ENCODE data around the gene RGS7. TPM values are rescaled to one million over a fixed set of nuclear protein-coding genes. Genes with fewer than 3 reads are reported as not detected.

RGS7 gene
- total and polyA plus RNA-seq, 10 of the 15 experiments (the other 5 are each of a cell fraction or from before 2014, with no cell fraction given): not detected

DNA sequence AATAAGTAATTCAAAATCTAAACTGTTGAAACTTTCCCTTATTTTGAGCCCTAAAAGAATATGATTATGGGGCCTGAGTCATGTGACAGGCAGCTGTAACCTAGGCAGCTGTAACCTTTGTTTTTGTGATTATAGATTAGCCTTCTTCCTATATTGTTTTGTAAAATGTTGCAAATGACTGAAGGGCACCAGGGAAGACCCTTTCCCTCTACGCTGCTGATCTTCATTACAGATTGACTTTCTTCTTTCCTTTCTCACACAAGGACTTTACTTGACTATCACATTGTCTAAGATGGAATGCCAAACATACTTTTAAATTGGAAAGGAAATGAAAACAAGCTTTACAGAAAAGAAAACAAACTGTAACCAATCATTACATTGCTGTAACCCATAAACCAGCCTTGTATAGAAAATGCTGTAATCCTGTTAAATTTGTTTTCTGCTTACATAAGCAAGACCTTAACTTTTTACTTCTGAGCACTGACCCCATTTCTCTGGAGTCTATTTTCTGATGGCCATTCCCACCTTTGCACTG is 242.2 kb downstream of the RGS7 start:
- Histone ChIP-seq H3K79me2 (ENCODE audit: control insufficient read depth, insufficient read depth, low read length) (no peaks in the 10 kb centered on the region), H3K9me3 (replicated peaks; ENCODE audit: control insufficient read depth, insufficient read depth, low read length) (no peaks in the 10 kb centered on the region), H3K36me3 (ENCODE audit: control insufficient read depth in 2 of 2, insufficient read depth in 2 of 2, low read length in 1 of 2) (no peaks in the 10 kb centered on the region), H3K9ac (ENCODE audit: control insufficient read depth, insufficient read depth, low read length) (no peak overlapping the region), H3K4me3 (no peak overlapping the region), H3K27me3 (replicated peaks in 1 of 2; ENCODE audit: control insufficient read depth in 2 of 2, insufficient read depth in 2 of 2, low read length in 1 of 2) (no peaks in the 10 kb centered on the region), H3K4me2 (ENCODE audit: control insufficient read depth, insufficient read depth) (no peak overlapping the region), H3K27ac (ENCODE audit: control insufficient read depth, insufficient read depth) (no peak overlapping the region), H3K4me1 (ENCODE audit: control insufficient read depth, insufficient read depth, low read length) (no peaks in the 10 kb centered on the region), H4K20me1 (ENCODE audit: control insufficient read depth, insufficient read depth) (no peaks in the 10 kb centered on the region), H2AFZ (ENCODE audit: control insufficient read depth, low read depth, low read length) (no peak overlapping the region)
- TF ChIP-seq MLLT1 (IDR thresholded peaks at IDR 0.05) (no peak), IKZF1 (conservative IDR thresholded peaks at IDR 0.05) (no peak), CHD1 (IDR thresholded peaks at IDR 0.05; ENCODE audit: low read depth, low read length) (no peak), NFYB (IDR thresholded peaks at IDR 0.05; ENCODE audit: insufficient read depth, low read depth, low read length) (no peak), FOXK2 (IDR thresholded peaks at IDR 0.05) (no peak), MAX (IDR thresholded peaks at IDR 0.05; ENCODE audit: low read depth, low read length) (no peak), TCF7 (IDR thresholded peaks at IDR 0.05; ENCODE audit: borderline replicate concordance) (no peak), GATAD2B (conservative IDR thresholded peaks at IDR 0.05; ENCODE audit: low read depth) (no peak), STAT3 (IDR thresholded peaks at IDR 0.05; ENCODE audit: low read depth, low read length) (no peak), NFYA (IDR thresholded peaks at IDR 0.05; ENCODE audit: borderline replicate concordance, low read depth, low read length) (no peak)
- TF ChIP-seq, protein P1, sequence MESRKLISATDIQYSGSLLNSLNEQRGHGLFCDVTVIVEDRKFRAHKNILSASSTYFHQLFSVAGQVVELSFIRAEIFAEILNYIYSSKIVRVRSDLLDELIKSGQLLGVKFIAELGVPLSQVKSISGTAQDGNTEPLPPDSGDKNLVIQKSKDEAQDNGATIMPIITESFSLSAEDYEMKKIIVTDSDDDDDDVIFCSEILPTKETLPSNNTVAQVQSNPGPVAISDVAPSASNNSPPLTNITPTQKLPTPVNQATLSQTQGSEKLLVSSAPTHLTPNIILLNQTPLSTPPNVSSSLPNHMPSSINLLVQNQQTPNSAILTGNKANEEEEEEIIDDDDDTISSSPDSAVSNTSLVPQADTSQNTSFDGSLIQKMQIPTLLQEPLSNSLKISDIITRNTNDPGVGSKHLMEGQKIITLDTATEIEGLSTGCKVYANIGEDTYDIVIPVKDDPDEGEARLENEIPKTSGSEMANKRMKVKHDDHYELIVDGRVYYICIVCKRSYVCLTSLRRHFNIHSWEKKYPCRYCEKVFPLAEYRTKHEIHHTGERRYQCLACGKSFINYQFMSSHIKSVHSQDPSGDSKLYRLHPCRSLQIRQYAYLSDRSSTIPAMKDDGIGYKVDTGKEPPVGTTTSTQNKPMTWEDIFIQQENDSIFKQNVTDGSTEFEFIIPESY (IDR thresholded peaks at IDR 0.05): no peak
- FAIRE-seq (no peak), DNase-seq (ENCODE audit: low read depth, low spot score) (no peak), ATAC-seq (no peak)
- WGBS (ENCODE audit: insufficient coverage, insufficient replicate concordance, low lambda C conversion rate, missing lambda C conversion rate): 0% methylated on average over 1 of the region's 1 CpG
- no TSS peak for BruUV-seq (replicated peaks)
- intact Hi-C loops (cut with micrococcal nuclease; ENCODE audit: unreplicated experiment) (no loop called here), in situ Hi-C loops (cut with MboI) (no loop called here)
- RAD21 ChIA-PET (ENCODE audit: unreplicated experiment): no interaction called here
- SMC1A ChIA-PET (ENCODE audit: uncharacterized antibody, unreplicated experiment): no interaction called here
- CTCF ChIA-PET: no interaction called here
- POLR2A ChIA-PET: no interaction called here

All from GM12878 (cell line).